ENCODE data around the gene BSCL2.
"Not testable (repeated sequence)": the region's sequence is repeated elsewhere in the genome, so short reads cannot be mapped to it uniquely, and the experiment has no call there.

Gene BSCL2

GRCh38 chr11:62724171-62724570 lies 16.9 kb upstream of the BSCL2 start:
- Histone ChIP-seq H3K27ac (peak overlapping the region in 2 of 21 experiments; percentile 89 to 96), H3K4me3 (peak overlapping the region in 3 of 7 experiments; percentile 1 to 90 (median 86))

- no peak overlapping the region for H3K4me3 ChIP-seq
- H3K27ac ChIP-seq, result no peak overlapping the region
These were observed 14.8 kb upstream of the BSCL2 start for GRCh38 chr11:62721994-62722393.

- peak overlapping the region in 1 of 21 experiments; percentile 20 for H3K27ac ChIP-seq
These were observed 12.2 kb upstream of the BSCL2 start for GRCh38 chr11:62719302-62719978.

DNA sequence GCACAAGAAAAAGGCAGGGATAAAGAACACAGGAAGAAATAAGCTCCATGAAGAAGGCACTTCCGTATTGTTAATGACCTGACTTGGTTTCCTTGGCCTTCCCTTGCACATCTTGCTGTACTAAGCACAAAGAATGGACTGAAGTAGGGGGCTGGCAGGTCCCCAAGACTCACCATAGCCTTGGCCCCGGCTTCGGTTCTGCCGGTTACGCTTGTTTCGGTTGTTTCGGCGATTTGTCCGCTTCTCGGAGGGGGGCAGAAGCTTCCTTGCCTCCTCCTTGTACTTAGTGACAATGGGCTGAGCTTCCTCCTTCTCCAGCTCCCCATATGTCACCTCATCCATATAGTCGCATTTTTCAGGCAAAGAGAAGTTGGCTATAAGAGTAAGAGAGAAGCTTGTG lies 9.6 kb upstream of the BSCL2 start:
- H3K4me3 ChIP-seq, result no peak overlapping the region
- H3K27ac ChIP-seq, result peak overlapping the region in 1 of 21 experiments; percentile 13

More at GRCh38 chr11:62719302-62719978, 12.2 kb upstream of the BSCL2 start:
- no peak overlapping the region for H3K4me3 ChIP-seq

- no peak overlapping the region for H3K4me3 ChIP-seq
- peak overlapping the region in 1 of 21 experiments; percentile 27 for H3K27ac ChIP-seq
These were observed 9.0 kb upstream of the BSCL2 start for GRCh38 chr11:62716206-62716605.

DNA sequence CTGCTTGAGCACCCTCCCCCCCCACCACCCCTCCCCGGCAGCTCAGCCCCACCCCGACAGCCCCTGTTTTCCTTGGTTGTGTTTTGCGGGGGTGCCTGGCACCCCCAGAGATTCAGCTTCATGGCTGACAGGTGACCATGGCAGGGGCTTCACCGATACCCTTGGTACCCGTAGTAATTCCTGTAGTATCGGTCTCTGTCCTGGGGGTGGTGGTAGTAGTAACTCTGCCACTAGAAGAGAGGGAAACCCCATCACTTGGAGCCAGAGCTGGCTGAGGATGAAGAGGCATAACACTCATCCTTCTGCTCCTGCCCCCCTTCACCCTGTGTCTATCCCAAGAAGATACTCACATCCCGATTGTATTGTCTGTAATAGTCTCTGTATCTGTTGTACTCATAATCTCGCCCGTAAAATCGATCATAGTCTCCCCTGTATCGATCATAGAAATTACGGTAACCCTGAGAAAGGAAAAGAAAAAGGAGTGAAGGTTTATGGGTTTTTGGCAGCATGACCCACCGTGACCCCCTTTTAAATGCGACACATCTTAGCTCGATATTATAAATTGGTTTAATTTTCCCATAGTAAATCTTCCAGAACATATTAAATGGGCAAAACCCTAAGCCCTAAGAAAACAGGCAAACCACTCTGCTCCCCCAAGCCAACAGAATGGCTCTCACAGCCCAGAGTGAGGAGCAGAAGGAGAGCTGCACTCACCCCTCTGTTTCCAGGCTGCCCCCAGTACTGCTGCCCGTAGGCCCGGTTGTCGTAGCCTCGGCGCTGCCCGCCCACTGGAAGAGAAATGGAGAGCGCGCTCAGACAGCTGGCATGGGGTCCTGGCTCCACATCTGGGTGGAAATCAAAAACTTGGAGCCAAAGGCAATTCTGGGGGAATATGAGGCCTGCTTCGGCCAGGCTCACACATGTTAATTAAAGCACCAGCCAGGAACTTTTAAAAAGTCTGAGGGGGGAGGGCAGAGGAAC lies 8.2 kb upstream of the BSCL2 start:
- peak overlapping the region in 3 of 21 experiments; percentile 3 to 38 (median 27) for H3K27ac ChIP-seq
- H3K4me3 ChIP-seq, result no peak overlapping the region

DNA sequence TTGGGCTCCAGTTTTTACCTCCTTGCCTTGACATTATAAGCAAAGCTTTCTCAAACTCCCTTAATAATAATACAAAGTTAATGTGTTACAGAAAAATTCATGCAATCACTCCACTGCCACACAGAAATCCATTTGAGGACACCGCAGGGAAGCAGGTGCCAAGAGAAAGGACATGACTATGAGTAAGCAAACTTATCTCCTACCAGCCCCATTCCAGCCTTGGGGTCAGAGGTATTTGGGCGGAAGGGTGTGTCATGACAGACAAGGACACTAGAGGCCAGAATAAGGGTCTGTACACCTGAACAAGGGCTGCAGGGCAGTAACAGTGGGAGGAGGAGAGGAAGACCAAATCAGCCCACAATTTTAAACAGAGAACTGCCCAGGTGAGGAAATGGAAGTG lies 6.1 kb upstream of the BSCL2 start:
- H3K4me3 ChIP-seq, result no peak overlapping the region
- peak overlapping the region in 3 of 21 experiments; percentile 8 to 15 (median 9) for H3K27ac ChIP-seq

- Histone ChIP-seq H3K4me3 (no peak overlapping the region), H3K27ac (peak overlapping the region in 3 of 21 experiments; percentile 8 to 15 (median 9))
These were observed 5.6 kb upstream of the BSCL2 start for GRCh38 chr11:62712861-62713260.

GRCh38 chr11:62712276-62712812 lies 5.1 kb upstream of the BSCL2 start:
- Histone ChIP-seq H3K4me3 (no peak overlapping the region), H3K27ac (peak overlapping the region in 1 of 21 experiments; percentile 16)

GRCh38 chr11:62710001-62710345 lies 2.7 kb upstream of the BSCL2 start:
- Histone ChIP-seq H3K4me3 (peak overlapping the region; percentile 31 to 58 (median 41)), H3K27ac (peak overlapping the region; percentile 66 to 99 (median 96))

- peak overlapping the region; percentile 66 to 99 (median 96) for H3K27ac ChIP-seq
- H3K4me3 ChIP-seq, result peak overlapping the region; percentile 31 to 58 (median 41)
These were observed 2.2 kb upstream of the BSCL2 start for GRCh38 chr11:62709247-62710000.

DNA sequence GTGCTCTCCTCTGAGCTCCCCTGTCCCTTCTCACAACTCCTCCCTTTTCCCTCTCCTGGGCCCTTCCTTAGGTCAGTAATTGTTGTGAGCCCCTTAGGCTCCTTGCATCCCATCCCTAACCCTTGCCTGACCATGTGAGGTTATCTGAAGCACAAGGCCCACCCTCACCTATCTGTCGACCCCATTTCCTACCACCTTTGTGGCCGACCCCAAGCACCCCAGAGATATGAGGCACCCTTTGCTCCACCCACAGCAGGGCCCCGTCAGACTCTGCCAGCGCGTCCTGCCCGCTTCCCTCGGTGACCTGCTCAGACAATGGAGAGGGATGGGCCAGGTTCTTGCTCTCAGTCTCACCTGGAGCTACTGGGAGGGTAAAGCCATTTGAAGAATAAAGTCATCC lies 1.6 kb upstream of the BSCL2 start:
- H3K4me3 ChIP-seq, result peak overlapping the region; percentile 31 to 58 (median 41)
- peak overlapping the region; percentile 33 to 99 (median 96) for H3K27ac ChIP-seq

DNA sequence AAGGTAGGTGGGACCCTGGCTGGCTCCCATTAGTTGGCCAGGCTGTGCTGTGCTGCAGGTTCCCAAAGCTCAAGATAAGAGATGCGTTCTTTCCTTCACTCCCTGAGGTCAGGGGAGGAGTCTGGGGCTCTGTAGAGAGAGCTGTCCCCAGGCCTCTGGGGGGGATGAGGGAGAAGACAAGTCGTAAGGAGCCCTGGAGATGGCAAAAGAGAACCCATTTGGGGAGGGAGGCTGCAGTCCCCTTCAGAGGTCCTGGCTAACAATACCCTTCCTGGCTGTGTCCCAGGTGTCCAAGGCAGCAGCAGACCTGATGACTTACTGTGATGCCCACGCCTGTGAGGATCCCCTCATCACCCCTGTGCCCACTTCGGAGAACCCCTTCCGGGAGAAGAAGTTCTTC lies 1.2 kb upstream of the BSCL2 start:
- H3K4me3 ChIP-seq, result peak overlapping the region in 5 of 7 experiments; percentile 40 to 58 (median 46)
- peak overlapping the region in 20 of 21 experiments; percentile 33 to 99 (median 96) for H3K27ac ChIP-seq

DNA sequence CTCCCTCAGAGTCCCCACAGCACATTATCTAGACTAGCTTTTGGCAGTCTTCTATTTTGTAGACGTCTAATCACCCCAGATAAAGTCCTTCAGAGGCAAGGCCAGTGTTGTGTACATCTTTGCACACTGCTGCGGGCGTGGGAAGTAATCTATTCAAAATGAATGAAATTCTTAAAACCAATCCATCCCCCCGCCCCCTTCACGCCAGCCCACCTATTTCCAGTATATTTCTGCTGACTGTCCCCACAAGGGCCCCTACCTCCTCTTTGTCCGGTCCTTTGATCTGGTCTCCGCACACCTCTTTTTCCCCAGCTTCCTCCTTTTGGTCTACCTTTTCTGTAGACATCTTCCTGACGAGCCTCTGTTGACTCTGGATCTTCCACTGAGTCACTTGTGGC lies 375 bp downstream of the BSCL2 start:
- Histone ChIP-seq H3K27ac (peak overlapping the region in 18 of 21 experiments; percentile 51 to 91 (median 78)), H3K4me3 (peak overlapping the region in 4 of 7 experiments; percentile 63 to 73 (median 67))

- peak overlapping the region in 20 of 21 experiments; percentile 45 to 91 (median 78) for H3K27ac ChIP-seq
- peak overlapping the region; percentile 62 to 85 (median 66) for H3K4me3 ChIP-seq
These were observed 1.1 kb downstream of the BSCL2 start for GRCh38 chr11:62705880-62706849.

DNA sequence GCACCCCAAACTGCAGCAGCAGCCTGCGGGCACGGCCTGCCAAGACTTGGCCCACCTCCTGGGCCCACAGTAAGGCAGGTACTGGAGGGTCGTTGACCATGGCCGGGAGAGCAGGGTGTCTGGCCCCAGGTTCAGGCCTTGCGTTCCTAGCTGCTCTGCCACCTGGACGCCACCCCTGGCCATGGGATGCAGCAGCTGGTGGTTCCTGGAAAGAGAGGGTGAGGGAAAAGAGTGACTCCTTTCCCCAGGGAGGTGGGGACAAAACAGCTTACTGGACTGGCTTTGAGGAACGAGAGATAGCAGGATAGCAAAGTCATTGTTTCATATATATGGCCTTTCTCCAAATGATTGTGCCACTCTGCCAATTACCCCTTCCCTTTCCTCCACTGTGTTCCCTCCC lies 1.8 kb downstream of the BSCL2 start:
- Histone ChIP-seq H3K4me3 (peak overlapping the region; percentile 62 to 85 (median 66)), H3K27ac (peak overlapping the region in 20 of 21 experiments; percentile 45 to 91 (median 78))

- not testable (repeated sequence) for H3K4me3 ChIP-seq, H3K27ac ChIP-seq
These were observed 3.3 kb downstream of the BSCL2 start for GRCh38 chr11:62703921-62704320.

- H3K4me3 ChIP-seq, result no peak overlapping the region
- peak overlapping the region in 1 of 21 experiments; percentile 21 for H3K27ac ChIP-seq
These were observed 5.0 kb downstream of the BSCL2 start for GRCh38 chr11:62702246-62702645.

Data from skin epidermis (tissue), 12 donors.